Measurements from ENCODE around the gene CABYR. TPM values are rescaled to one million over a fixed set of nuclear protein-coding genes. Genes with fewer than 3 reads are reported as not detected.

CABYR gene
- total and polyA plus RNA-seq, 2 of the 13 experiments (the other 11 are each of a cell fraction or from before 2014, with no cell fraction given): 0.71 to 0.88 TPM

- TF ChIP-seq ZFP36 (IDR thresholded peaks at IDR 0.05; ENCODE audit: borderline replicate concordance, low read depth, low read length, partially characterized antibody) (no peak), NKX3-1 (CRISPR knock-in tag; IDR thresholded peaks at IDR 0.05) (no peak), HDAC1 (CRISPR knock-in tag; IDR thresholded peaks at IDR 0.05) (peak; percentile 83), FOXM1 (CRISPR knock-in tag; IDR thresholded peaks at IDR 0.05) (no peak), ZMAT5 (CRISPR knock-in tag; IDR thresholded peaks at IDR 0.05; ENCODE audit: borderline replicate concordance, low read depth) (no peak), TEAD3 (CRISPR knock-in tag; optimal IDR thresholded peaks at IDR 0.05; ENCODE audit: borderline replicate concordance) (peak; percentile 81), ATF2 (CRISPR knock-in tag; IDR thresholded peaks at IDR 0.05) (0 out of 2 replicates have a peak, but pooled peaks have one; percentile 49), ZFP36L2 (CRISPR knock-in tag; IDR thresholded peaks at IDR 0.05) (no peak), ZNF367 (CRISPR knock-in tag; IDR thresholded peaks at IDR 0.05; ENCODE audit: borderline replicate concordance) (no peak), GFI1 (CRISPR knock-in tag; IDR thresholded peaks at IDR 0.05; ENCODE audit: borderline replicate concordance) (no peak), NR3C1 (CRISPR knock-in tag; IDR thresholded peaks at IDR 0.05) (no peak), PAX8 (CRISPR knock-in tag; IDR thresholded peaks at IDR 0.05; ENCODE audit: borderline replicate concordance) (no peak), ZNF616 (CRISPR knock-in tag; IDR thresholded peaks at IDR 0.05; ENCODE audit: low read depth) (no peak), ARID5B (CRISPR knock-in tag; IDR thresholded peaks at IDR 0.05) (peak; percentile 89), ZNF792 (CRISPR knock-in tag; IDR thresholded peaks at IDR 0.05) (peak; percentile 86), ZBTB21 (CRISPR knock-in tag; IDR thresholded peaks at IDR 0.05) (peak; percentile 93), MYC (CRISPR knock-in tag; IDR thresholded peaks at IDR 0.05; ENCODE audit: borderline replicate concordance) (peak; percentile 23; the same call in 1 of the 2 replicates), ZBTB2 (CRISPR knock-in tag; IDR thresholded peaks at IDR 0.05; ENCODE audit: low read depth) (peak; percentile 59; the same call in 1 of the 2 replicates), ZNF710 (CRISPR knock-in tag; IDR thresholded peaks at IDR 0.05; ENCODE audit: borderline replicate concordance) (peak; percentile 94; the same call in 1 of the 2 replicates), BCL6 (CRISPR knock-in tag; IDR thresholded peaks at IDR 0.05) (peak; percentile 68), GPN1 (CRISPR knock-in tag; IDR thresholded peaks at IDR 0.05; ENCODE audit: borderline replicate concordance) (no peak)
Observed at GRCh38 chr18:24112874-24113615, 25.8 kb upstream of the CABYR start (continued).

Measured in HepG2 (cell line).